GM12892 (cell line): ENCODE results near the gene CYP4A11.
"Not testable (repeated sequence)": the region's sequence is repeated elsewhere in the genome, so short reads cannot be mapped to it uniquely, and the experiment has no call there.

Experiments
- POLR2A ChIP-seq: IDR thresholded peaks from 2 replicates; pipeline ENCODE4 v1.6.1; 2011; ENCODE audit warnings: low read depth, low read length, control low read depth
- POLR2AphosphoS5 ChIP-seq: IDR thresholded peaks from 2 replicates; pipeline ENCODE4 v1.6.1; 2011; ENCODE audit warnings: low read depth, low read length, control low read depth
- TAF1 ChIP-seq: IDR thresholded peaks from 2 replicates; pipeline ENCODE4 v1.6.1; 2011; ENCODE audit warnings: low read depth, mild to moderate bottlenecking, control low read depth, low read length, borderline replicate concordance

- TF ChIP-seq POLR2A, POLR2AphosphoS5, TAF1: not testable (repeated sequence)
These were observed 49.3 kb upstream of the CYP4A11 start for GRCh38 chr1:46990541-46990940.
